Measurements from ENCODE around the gene ISM2.
"Not testable (repeated sequence)": the region's sequence is repeated elsewhere in the genome, so short reads cannot be mapped to it uniquely, and the experiment has no call there.

ISM2 gene

DNA sequence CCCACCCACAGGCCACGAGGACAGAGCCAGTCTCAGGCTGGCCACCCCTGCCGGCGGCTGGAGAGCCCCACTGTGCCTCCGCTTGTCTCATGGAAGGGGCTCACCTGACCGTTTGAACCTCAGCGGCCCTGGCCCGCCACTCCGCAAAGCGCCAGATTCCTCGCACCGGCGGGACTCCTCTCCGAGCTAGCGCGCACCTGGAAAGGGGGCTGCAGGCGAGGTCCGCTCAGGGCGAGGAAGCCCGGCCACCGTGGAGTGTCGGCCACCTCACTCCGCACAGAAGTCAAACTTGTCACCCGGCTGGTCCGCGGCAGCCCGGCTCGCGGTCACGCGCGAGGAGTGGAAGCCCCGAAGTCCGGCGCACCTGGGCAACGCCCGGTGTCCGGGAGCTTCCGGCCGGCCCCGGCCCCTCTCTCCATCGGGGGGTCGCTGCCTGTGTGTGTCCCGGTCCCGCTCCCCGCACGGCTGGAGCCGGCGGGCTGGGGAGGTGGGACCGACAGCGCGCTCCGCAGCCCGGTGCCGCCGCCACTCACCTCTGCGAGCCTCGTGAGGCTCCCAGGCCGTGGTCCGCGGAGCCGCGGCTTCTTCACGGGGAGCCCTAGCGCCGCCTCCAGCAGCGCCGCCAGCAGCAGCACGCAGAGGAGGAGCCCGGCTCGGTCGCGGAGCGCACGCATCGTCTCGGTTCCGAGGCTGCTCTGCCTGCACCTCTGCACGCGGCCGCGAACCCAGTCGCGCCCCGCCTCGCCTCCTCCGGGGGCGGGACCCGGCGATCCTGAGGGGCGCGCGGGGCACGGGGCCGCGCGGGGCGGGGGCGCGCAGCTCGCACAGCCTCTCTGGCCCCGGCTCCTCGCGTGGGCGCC, at the start of gene ISM2:
TSS of gene ISM2 (minus strand) at position 697 of the 860 bp plus-strand sequence. CDS start at position 674, 23 bp downstream.
- DNase-seq: peak; percentile 60

GRCh38 chr14:77547512-77548180, 49.0 kb upstream of the ISM2 start:
- no peak for DNase-seq

DNA sequence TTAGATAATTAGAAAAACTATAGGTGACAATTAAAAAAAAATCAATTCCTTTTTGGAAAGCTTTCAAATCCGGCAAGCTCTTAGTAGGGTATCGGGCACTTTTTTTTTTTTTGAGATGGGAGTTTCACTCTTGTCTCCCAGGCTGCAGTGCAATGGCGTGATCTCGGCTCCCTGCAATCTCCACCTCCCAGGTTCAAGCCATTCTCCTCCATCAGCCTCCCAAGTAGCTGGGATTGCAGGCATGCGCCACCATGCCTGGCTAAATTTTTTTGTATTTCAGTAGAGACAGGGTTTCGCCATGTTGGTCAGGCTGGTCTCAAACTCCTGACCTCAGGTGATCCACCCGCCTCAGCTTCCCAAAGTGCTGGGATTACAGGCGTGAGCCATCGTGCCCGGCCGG, 46.6 kb upstream of the ISM2 start:
- DNase-seq: not testable (repeated sequence)

DNA sequence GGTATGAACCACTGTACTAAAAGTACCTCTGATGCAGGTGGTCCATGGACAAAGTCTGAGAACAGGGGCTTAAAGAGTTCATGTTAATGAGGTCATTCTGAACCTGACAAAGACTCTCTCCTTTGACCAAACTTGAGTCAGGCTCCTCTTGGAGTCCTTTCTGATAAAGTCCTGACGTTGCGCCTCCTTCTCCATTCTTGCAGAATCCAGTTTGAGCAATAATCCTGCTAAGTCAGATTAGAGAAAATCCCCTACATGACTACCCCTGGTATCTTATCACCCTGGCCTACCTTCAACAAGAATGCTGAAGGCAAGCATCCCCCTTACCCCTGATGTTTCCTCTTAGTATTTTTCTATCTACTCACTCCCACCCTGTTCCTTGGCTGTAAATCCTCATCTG, 46.0 kb upstream of the ISM2 start:
- no peak for DNase-seq

- DNase-seq: no peak
These were observed 45.2 kb upstream of the ISM2 start for GRCh38 chr14:77543637-77544334.

DNA sequence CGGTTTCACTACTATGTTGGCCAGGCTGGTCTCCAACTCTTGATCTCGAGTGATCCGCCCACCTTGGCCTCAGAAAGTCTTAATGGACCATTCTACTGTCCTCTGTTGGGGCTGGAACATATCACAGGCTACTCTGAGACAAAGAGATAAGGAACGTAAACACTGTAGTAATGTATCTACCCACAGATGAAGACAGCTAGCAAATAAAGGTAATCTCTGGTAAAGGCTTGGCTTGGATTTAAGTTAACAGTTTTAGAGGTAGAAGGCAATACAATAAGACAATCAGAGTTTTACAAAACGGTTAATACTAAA, 44.6 kb upstream of the ISM2 start:
- DNase-seq: no peak

GRCh38 chr14:77542421-77543239, 44.0 kb upstream of the ISM2 start:
- no peak for DNase-seq

DNA sequence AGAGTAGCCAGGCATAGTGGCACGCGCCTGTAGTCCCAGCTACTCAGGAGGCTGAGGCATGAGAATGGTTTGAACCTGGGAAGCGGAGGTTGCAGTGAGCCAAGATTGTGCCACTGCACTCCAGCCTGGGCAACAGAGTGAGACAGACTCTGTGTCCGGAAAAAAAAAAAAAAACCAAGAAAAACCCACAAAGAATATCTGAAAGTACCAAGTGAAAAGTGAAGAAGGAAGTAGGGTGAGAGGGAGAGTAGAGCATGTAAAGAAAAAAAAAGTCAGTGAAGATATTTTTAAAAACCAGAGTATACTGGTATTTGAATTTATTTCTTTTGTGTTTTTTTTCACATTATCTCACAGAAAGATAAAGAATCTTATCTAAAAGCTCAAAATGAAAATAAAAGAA, 43.3 kb upstream of the ISM2 start:
- DNase-seq: no peak

DNA sequence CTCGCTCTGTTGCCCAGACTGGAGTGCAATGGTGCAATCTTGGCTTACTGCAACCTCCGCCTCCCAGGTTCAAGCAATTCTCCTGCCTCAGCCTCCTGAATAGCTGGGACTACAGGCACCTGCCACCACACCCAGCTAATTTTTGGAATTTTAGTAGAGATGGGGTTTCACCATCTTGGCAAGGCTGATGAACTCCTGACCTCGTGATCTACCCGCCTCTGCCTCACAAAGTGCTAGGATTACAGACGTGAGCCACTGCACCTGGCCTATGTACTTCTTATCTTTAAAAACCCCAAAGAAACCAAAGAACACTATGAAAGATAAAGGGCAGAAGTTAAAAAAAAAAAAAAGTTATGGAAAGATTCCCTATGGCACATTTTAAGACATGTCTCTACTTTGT, 38.3 kb upstream of the ISM2 start:
- DNase-seq: not testable (repeated sequence)

DNA sequence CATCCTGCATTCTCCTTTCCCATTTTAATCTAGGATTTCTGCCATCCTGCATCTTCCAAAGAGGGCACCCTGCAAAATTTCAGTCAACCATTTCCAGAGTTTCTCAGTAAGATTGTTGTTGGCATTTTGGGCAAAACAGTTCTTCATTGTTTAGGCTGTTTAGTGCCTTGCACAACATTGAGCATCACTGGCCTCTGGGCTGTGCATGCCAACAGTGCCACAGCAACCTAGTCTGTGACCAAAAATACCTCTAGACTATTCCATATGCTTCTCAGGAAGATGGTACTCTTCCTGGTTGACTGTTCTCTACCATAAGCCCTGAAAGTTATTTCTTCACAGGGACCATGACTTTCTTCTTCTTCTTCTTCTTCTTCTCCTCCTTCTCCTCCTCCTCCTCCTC, 32.5 kb upstream of the ISM2 start:
- no peak for DNase-seq

DNA sequence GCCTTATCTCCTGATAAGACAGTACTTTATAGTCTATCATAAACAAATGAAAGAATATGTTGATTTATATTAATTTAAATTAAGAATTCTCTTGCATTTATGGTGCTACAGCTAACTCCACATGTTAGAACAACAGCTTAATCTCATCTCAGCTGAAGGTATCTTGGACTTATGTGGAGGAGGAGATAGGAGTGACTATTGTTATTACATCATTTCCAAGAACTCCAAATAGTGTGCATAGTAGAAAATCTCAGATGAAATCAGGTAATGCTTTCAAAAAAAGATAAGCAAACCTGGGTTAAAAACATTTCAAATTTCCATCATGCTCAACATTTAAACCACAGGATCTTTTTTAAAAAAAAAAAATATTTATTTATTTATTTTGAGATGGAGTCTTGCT, 31.3 kb upstream of the ISM2 start:
- DNase-seq: no peak

DNA sequence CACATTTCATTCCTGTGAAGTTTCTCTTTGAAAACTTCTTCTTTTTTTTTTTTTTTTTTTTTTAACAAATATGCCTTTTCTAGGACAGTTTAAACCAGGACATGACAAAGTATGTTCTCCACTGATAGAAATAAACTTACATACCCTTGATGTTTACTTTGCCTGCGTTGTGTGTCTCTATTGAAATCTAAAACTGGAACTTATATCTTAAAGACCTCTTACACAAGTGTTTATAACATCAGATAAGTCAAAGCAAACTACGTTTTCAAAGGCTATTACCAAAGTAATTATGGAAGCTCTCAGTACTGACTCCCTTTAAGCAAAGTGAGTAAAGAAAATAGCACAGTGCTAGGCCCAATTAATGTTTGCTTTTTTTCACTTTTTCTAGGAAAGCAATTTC, 30.6 kb upstream of the ISM2 start:
- no peak for DNase-seq

DNA sequence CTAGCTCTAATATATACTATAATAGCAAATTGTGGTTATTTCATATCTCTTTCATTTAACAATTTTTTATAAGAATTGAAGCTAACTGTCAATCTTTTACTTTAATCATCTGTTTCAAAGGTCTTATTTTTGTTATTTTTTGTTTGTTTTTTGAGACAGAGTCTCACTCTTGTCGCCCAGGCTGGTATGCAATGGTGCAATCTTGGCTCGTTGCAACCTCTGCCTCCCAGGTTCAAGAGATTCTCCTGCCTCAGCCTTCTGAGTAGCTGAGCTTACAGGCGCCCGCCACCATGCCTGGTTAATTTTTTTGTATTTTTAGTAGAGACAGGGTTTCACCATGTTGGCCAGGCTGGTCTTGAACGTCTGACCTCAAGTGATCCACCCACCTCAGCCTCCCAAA, 30.1 kb upstream of the ISM2 start:
- not testable (repeated sequence) for DNase-seq

- no peak for DNase-seq
These were observed 27.6 kb upstream of the ISM2 start for GRCh38 chr14:77526266-77526665.

GRCh38 chr14:77524536-77524935, 25.9 kb upstream of the ISM2 start:
- DNase-seq: no peak

GRCh38 chr14:77523109-77523508, 24.5 kb upstream of the ISM2 start:
- no peak for DNase-seq

GRCh38 chr14:77520555-77520954, 21.9 kb upstream of the ISM2 start:
- no peak for DNase-seq

DNA sequence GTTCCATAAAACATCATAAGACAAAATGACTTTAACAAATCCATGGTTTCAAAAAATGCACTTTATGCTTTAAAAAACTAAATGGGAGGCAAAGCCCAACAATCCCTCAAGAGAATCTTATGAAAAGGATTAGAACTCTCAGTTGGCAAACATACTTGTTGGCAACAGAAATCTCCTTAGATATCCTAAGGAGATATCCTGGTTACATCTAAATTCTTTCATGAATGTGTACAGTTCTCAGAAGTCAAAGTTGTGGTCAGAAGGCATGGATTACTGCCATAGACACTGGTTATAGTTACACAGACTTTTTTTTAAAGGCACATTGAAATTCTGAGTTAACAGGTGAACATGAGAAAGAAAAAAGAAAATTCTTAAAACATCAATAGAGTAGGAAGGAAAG, 17.5 kb upstream of the ISM2 start:
- DNase-seq: no peak

- DNase-seq: no peak
These were observed 13.0 kb upstream of the ISM2 start for GRCh38 chr14:77511486-77512162.

DNA sequence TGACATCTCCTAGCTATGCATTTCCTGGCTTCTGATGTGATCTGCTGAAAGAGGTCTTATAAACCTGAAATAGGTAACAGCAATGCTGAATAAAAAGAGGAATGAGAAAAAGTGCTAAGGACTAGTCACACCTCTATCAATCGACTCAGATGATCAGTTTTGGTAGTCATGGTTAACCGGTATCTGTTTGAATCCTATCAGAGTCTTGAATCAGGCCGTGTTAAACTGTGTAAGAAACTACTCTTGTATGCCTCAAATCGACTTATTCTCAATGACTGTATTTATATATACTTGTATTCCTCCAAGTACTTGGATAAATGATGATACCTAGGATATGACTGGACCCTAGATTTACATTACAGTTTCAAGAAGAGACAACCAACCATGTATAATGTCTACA, 10.8 kb upstream of the ISM2 start:
- no peak for DNase-seq

DNA sequence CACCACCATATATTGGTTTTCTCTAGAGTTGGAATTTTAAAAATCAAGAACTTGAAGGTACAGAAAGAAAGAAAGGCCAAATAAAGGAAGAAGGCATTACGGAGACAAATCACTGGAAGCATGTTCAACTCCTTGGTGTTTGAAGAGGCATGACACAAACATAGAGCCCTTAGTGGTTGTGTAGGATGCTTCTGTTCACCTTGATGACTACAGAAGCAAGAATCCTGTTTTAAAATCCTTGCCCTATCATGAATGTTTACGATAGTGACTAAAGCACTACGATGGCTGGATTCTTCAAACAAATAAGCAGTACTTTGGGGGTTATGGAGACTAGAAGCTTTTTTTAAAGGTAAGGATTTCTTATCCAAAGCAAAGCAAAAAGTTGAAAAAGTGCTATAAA, 10.3 kb upstream of the ISM2 start:
- DNase-seq: no peak

DNA sequence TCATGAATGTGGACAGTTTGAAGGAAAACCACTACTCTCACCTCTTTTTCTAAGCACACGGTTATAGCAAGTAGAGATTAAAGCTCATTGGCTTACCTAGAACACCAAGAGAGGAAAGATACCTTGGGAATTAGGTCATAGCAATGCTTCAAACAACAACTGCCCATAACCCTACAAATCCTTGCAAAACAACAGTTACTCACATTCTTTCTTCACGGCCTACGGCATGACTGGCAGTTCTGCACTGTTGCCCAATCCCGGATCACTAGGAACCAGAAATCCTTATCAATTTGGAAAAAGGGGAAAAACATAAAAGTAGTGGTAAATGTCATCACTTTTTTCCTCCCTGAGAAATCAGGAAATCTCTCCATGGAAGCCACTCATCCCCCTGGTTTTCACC, 9.6 kb upstream of the ISM2 start:
- DNase-seq: no peak

GRCh38 chr14:77507762-77508161, 9.1 kb upstream of the ISM2 start:
- DNase-seq: no peak

All from right forelimb (tissue), 1 donor.